ENCODE data around the gene SVOP. TPM values are rescaled to one million over a fixed set of nuclear protein-coding genes. Genes with fewer than 3 reads are reported as not detected.

Gene SVOP
- total RNA-seq, 2 experiments from 2014 or later = not detected

GRCh38 chr12:108899145-108899544 is 121.7 kb downstream of the SVOP start:
- H3K4me1 Mint-ChIP-seq (ENCODE audit: low read depth) = no peaks in the 10 kb centered on the region
- no peak for TF ChIP-seq CTCF (IDR thresholded peaks at IDR 0.05)
- no peaks in the 10 kb centered on the region for H3K4me1 ChIP-seq (ENCODE audit: insufficient read depth, low read length)
- ATAC-seq (ENCODE audit: poor library complexity) (no peak), DNase-seq (no peak)
- CTCF ChIA-PET = no interaction called here
- H3K9me3 ChIP-seq (ENCODE audit: control insufficient read depth in 1 of 2, insufficient read depth in 1 of 2, low read length in 2 of 2) = no peaks in the 10 kb centered on the region
- H3K27ac Mint-ChIP-seq = no peak overlapping the region
- no peaks in the 10 kb centered on the region for H3K9me3 Mint-ChIP-seq
- POLR2A ChIA-PET = no interaction called here
- no peaks in the 10 kb centered on the region for H3K36me3 Mint-ChIP-seq (ENCODE audit: low read depth)
- H3K27me3 ChIP-seq (ENCODE audit: control insufficient read depth in 1 of 2, insufficient read depth in 2 of 2, low read length in 2 of 2) = peaks cover 7 to 12% of the 10 kb centered on the region in 2 experiments
- no peak overlapping the region for H3K27ac ChIP-seq (ENCODE audit: low read depth in 1 of 2, low read length in 2 of 2)
- intact Hi-C loops (cut with DNase I, micrococcal nuclease) = no loop called here
- no peak overlapping the region for H3K4me3 Mint-ChIP-seq
- H3K36me3 ChIP-seq (ENCODE audit: insufficient read depth, low read length) = no peaks in the 10 kb centered on the region
- H3K4me3 ChIP-seq (ENCODE audit: low read length) = no peak overlapping the region
- peaks cover 31% of the 10 kb centered on the region for H3K27me3 Mint-ChIP-seq

GRCh38 chr12:108896817-108897216 is 124.1 kb downstream of the SVOP start:
- H3K9me3 ChIP-seq (ENCODE audit: control insufficient read depth in 1 of 2, insufficient read depth in 1 of 2, low read length in 2 of 2) = no peaks in the 10 kb centered on the region
- Mint-ChIP-seq H3K27ac (no peak overlapping the region), H3K9me3 (no peaks in the 10 kb centered on the region), H3K27me3 (peaks cover 24% of the 10 kb centered on the region), H3K4me1 (ENCODE audit: low read depth) (no peaks in the 10 kb centered on the region), H3K4me3 (no peak overlapping the region), H3K36me3 (ENCODE audit: low read depth) (no peaks in the 10 kb centered on the region)
- DNase-seq (no peak), ATAC-seq (ENCODE audit: poor library complexity) (no peak)
- H3K4me3 ChIP-seq (ENCODE audit: low read length) = no peak overlapping the region
- no peaks in the 10 kb centered on the region for H3K36me3 ChIP-seq (ENCODE audit: insufficient read depth, low read length)
- intact Hi-C loops (cut with DNase I, micrococcal nuclease) = no loop called here
- no peaks in the 10 kb centered on the region for H3K4me1 ChIP-seq (ENCODE audit: insufficient read depth, low read length)
- no peak overlapping the region for H3K27ac ChIP-seq (ENCODE audit: low read depth in 1 of 2, low read length in 2 of 2)
- ChIA-PET CTCF (no interaction called here), POLR2A (no interaction called here)
- TF ChIP-seq CTCF (IDR thresholded peaks at IDR 0.05) = no peak
- peaks cover 3 to 12% of the 10 kb centered on the region in 2 experiments for H3K27me3 ChIP-seq (ENCODE audit: control insufficient read depth in 1 of 2, insufficient read depth in 2 of 2, low read length in 2 of 2)

- DNase-seq (no peak), ATAC-seq (ENCODE audit: poor library complexity) (no peak)
- Mint-ChIP-seq H3K36me3 (ENCODE audit: low read depth) (no peaks in the 10 kb centered on the region), H3K9me3 (no peaks in the 10 kb centered on the region), H3K4me1 (ENCODE audit: low read depth) (no peaks in the 10 kb centered on the region), H3K27ac (no peak overlapping the region), H3K27me3 (peaks cover 24% of the 10 kb centered on the region), H3K4me3 (no peak overlapping the region)
- Histone ChIP-seq H3K27ac (ENCODE audit: low read depth in 1 of 2, low read length in 2 of 2) (no peak overlapping the region), H3K9me3 (ENCODE audit: control insufficient read depth in 1 of 2, insufficient read depth in 1 of 2, low read length in 2 of 2) (no peaks in the 10 kb centered on the region), H3K36me3 (ENCODE audit: insufficient read depth, low read length) (no peaks in the 10 kb centered on the region), H3K27me3 (ENCODE audit: control insufficient read depth in 1 of 2, insufficient read depth in 2 of 2, low read length in 2 of 2) (peaks cover 3 to 12% of the 10 kb centered on the region in 2 experiments), H3K4me1 (ENCODE audit: insufficient read depth, low read length) (no peaks in the 10 kb centered on the region), H3K4me3 (ENCODE audit: low read length) (no peak overlapping the region)
- ChIA-PET POLR2A (no interaction called here), CTCF (no interaction called here)
- TF ChIP-seq CTCF (IDR thresholded peaks at IDR 0.05) = no peak
- intact Hi-C loops (cut with DNase I, micrococcal nuclease) = no loop called here
Measured at GRCh38 chr12:108896336-108896735, 124.5 kb downstream of the SVOP start.
